GM18858 (cell line): ENCODE results near the gene PPP1R9B.

Source experiments
- ATAC-seq: cut with Tn5 transposase; IDR thresholded peaks from one replicate; pipeline ENCODE4 v1.9.1; 2021; ENCODE audit not compliant: unreplicated experiment

The PPP1R9B gene

GRCh38 chr17:50150354-50151040 lies at the start of gene PPP1R9B:
Gene PPP1R9B (minus strand): TSS chr17:50150677. CDS start chr17:50150513, 164 bp downstream.
- ATAC-seq, result no peak

GRCh38 chr17:50199803-50200456 lies 49.5 kb upstream of the PPP1R9B start:
- ATAC-seq, result no peak

- no peak for ATAC-seq
Measured at GRCh38 chr17:50199211-50199802, 48.8 kb upstream of the PPP1R9B start.

GRCh38 chr17:50198026-50198669 lies 47.7 kb upstream of the PPP1R9B start:
- no peak for ATAC-seq

GRCh38 chr17:50196826-50197225 lies 46.3 kb upstream of the PPP1R9B start:
- ATAC-seq, result no peak

GRCh38 chr17:50196036-50196435 lies 45.6 kb upstream of the PPP1R9B start:
- no peak for ATAC-seq

DNA sequence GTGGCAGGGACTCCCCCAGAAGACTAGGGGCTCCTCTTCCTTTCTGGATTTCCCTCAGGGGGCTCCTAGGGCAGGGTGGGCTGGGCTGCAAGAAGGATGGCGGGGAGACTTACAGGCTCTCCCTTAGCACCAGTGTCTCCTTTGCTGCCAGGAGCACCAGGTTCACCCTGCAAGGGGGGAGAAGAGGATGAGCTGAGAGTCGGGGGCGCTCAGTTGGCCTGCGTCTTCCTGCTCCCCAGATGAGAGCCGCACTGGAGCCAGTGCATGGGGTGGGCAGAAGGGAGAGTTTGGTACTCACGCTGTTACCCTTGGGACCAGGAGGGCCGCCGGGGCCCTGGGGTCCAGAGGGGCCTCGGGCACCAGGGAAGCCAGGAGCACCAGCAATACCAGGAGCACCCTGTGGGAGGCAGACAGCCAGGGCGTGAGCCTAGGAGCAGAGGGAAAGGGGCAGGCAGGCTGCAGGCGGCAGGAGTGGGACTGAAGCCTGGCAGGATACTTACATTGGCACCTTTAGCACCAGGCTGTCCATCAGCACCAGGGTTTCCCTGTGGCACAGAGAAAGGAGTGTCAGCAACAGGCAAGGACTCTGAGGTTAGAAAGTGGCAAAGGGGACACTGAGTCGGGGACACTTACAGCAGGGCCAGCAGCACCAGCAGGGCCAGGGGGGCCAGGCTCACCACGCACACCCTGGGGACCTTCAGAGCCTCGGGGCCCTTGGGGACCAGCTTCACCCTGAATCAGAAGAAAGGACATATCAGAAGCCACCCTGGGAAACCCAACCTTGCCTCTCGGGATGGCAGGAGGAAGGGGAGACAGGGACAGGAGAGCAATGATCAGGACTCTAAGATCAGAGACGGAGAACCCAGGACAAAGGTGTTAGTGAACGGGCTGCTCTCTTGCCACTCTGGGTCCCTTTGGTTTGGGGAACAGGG lies 44.7 kb upstream of the PPP1R9B start:
- no peak for ATAC-seq

DNA sequence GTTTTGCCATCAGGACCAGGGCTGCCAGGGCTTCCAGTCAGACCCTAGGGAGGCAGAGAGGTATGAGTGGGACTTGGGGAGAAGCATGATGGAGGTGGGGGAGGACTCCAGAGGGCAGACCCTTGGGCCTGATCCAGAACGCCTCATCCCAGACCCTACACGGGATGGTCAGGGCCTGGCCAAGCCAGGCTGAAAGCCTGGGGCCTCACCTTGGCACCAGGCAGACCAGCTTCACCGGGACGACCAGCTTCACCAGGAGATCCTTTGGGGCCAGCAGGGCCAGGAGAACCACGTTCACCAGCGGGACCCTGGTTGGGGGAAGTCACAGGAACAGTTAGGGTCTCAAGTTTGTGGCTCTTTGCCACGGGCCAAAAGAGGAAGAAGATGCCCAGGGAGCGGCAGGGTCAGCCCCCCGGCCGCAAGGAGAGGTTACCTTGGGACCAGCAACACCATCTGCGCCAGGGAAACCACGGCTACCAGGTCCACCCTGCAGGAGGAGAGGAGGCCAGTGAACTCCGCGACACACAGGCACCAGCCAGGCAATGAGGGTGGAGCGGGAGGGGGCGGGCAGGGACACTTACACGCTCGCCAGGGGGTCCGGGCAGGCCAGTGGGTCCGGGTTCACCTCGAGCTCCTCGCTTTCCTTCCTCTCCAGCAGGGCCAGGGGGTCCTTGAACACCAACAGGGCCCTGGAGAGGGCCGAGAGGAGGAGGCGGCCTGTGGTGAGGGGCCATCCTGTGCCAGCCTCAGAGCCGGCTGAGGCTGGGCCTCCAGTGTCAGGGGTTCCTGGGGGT lies 43.9 kb upstream of the PPP1R9B start:
- no peak for ATAC-seq

DNA sequence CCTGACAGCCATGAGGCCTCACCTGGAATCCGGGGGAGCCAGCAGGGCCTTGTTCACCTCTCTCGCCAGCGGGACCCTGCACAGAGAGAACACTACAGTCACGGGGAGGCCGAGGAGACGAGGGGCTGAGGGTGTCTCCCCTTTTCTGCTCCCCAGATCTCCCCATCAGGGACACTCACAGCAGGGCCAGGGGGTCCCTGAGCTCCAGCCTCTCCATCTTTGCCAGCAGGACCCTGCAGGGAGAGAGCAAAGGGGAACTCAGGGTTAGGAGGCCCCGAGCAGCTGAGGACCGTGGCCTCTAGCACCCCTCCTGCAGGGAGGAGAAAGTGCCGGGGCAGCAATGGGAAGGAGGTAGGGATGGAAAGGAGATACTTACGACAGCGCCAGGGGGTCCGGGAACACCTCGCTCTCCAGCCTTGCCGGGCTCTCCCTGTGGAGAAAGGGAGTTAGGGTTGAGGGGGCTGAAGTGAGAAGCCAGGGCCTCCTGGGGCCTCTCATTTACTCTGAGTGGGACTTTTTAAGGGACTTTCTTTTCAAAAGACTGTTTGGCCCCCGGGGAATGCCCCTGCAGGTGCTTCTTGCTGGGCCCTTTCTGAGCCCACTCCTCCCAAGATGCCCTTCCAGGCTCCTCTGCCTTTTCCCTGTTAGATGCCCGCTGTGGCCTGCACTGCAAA lies 42.3 kb upstream of the PPP1R9B start:
- no peak for ATAC-seq

GRCh38 chr17:50192144-50192617 lies 41.7 kb upstream of the PPP1R9B start:
- no peak for ATAC-seq

DNA sequence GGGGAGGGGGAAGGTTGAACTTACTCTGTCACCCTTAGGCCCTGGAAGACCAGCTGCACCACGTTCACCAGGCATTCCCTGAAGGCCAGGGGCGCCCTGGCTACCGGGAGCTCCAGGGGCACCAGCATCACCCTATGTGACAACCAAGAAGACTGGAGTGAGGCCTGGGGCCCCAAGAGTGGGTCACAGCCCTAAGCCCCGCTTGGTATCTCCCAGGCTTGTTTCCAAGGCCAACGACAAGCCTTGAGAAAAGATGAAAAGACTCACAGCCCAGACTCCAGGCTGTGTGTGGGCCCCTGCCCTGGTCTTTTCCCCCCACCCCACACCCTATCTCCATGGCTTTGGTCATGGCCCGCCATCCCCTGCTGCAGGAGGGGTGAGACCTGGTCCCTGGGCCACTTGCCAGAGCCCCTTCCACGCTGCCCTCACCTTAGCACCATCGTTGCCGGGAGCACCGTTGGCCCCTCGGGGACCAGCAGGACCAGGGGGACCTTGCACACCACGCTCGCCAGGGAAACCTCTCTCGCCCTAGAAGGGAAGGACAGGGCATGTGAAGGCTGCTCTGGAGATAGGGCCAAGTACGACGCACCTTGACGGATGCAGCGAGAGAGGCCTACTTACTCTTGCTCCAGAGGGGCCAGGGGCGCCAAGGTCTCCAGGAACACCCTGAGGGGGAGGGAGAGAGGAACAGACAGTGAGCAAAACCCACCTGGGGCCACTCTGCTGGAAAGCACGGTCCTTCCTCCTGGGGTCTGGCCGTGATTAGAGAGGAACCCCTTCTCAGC lies 41.1 kb upstream of the PPP1R9B start:
- no peak for ATAC-seq

DNA sequence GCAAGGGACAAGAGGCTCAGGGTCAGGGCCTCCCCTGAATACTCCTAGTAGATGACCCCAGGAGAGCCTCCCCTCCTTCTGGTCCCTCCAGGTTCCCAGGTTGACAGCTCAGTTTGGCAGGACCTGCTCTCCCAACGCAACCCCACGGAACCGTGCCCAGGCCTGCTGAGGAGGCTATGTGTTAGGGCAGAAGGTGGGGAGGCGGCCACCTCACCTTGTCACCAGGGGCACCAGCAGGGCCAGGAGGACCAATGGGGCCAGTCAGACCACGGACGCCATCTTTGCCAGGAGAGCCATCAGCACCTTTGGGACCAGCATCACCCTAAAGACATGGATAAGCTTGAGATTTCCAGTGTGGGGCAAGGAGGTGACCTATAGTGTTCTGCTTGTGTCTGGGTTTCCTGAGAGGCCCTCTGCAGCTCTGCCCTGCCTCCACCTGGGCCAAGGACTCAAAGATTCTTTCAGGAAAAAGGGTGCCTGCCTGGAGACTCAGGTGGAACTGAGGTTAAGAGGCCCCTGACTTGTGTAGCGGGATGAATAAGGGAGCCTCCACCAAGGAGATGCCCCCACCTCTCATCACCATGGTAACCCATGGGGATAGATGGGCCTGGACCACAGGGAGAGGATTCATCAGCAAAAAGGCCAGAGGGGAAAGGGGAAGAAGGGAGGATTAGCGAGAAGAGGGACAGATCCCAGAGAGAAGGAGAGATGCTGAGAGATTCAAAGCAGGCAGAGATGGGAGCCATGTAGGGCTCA lies 40.3 kb upstream of the PPP1R9B start:
- no peak for ATAC-seq

- ATAC-seq, result no peak
Measured at GRCh38 chr17:50190293-50190602, 39.8 kb upstream of the PPP1R9B start.

DNA sequence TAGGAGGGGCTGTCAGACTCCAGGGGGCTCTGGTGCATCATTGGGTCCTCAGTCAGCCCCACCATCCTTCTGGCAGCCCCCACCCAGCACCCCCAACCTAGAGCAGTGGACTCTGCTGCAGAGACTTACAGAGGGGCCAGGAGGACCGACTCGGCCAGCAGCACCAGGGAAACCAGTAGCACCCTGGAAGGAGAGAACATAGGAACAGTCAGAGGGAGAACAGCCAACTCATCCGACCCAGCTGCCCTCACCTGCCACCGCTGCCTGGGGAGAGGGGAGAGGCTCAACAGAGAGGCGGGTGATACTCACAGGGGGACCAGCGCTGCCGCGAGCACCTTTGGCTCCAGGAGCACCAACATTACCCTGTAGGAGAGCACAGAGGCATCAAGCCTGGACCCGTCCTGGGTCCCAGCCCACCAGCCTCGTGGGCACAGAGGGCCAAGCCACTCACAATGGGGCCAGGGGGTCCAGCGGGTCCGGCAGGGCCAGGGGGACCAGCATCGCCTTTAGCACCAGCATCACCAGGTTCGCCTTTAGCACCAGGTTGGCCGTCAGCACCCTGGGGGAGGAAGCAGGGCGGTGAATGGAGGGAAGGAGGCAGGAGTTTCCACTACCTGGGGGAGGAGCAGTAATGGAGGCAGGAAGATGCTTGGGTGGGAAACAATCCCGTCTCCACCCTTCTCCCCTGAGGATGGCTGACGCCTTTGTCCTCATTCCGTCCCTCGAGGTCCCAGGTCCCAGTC lies 39.2 kb upstream of the PPP1R9B start:
- ATAC-seq, result no peak

DNA sequence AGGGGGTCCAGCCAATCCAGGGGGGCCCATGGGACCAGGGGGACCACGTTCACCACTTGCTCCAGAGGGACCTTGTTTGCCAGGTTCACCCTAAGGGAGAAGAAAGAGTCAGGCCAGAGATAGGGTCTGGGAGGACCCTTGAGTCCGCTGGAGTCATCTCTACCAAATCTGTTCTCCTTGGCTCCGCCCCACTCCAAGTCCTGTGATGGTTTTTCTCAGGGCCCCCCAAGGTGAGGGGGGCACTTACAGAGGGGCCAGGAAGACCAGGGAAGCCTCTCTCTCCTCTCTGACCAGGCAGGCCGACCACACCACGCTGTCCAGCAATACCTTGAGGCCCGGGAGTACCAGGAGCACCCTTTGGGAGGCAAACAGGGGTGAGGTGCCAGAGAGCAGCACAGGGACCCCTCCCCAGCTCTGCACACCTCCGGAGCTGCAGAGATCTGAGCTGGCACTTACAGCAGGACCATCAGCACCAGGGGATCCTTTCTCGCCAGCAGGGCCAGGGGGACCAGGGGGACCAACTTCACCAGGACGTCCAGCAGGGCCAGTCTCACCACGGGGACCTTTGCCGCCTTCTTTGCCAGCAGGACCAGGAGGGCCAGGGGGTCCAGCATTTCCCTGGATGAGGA lies 38.6 kb upstream of the PPP1R9B start:
- no peak for ATAC-seq

GRCh38 chr17:50188531-50188920 lies 38.0 kb upstream of the PPP1R9B start:
- ATAC-seq, result no peak
